ENCODE measurements around the gene CRACR2A. TPM values are rescaled to one million over a fixed set of nuclear protein-coding genes. Genes with fewer than 3 reads are reported as not detected.

Gene CRACR2A
- total RNA-seq, 2 experiments from 2014 or later = 28.2 to 31.1 TPM

DNA sequence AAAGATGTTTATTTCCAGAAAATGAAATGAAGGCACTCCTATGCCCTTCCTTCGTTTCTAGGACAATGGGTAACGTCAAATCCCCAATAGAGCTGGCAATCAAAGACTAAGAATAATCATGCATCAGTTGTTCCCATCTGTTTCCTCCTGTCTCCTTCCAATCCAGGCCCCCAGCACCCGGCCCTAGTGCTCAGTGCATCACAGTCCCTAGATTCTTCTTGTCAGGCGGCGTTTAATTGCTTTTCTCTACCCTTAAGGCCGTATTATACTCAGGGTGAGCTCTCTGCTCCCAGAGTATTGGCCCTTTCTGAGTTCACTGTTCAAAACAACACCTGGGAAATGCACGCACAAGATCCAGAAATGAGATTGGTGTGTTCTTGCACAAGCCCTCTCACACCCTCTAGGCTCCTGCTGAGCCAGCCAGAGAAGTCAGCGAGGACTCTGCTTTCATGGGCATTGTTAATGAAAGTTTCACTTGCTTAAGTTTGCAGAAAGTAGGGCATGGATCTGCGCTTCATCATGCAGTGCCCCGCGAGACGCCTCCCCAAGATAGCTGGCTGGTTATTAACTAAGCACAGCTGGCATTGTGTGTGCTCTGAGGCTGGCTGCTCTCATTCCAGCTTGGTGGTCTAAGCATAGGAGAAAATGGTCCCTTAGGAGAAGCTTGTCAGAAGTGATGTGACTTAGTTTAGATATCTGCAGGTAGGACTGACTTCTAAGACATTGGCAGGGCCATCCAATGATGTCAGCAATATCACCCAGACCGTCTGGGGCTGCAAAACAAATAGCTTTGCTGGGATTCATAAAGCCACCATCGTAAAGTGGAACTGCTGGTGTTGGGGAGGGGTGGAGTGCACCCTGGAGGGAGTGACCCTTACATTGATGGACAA is 28.7 kb downstream of the CRACR2A start:
- ChIA-PET POLR2A (no interaction called here), CTCF (ENCODE audit: unreplicated experiment) (no interaction called here)
- H3K4me2 ChIP-seq (ENCODE audit: low read length) = no peak overlapping the region
- TF ChIP-seq EZH2phosphoT487 (IDR thresholded peaks at IDR 0.05; ENCODE audit: borderline replicate concordance, low read depth, low read length) = no peak
- TF ChIP-seq, protein P1, sequence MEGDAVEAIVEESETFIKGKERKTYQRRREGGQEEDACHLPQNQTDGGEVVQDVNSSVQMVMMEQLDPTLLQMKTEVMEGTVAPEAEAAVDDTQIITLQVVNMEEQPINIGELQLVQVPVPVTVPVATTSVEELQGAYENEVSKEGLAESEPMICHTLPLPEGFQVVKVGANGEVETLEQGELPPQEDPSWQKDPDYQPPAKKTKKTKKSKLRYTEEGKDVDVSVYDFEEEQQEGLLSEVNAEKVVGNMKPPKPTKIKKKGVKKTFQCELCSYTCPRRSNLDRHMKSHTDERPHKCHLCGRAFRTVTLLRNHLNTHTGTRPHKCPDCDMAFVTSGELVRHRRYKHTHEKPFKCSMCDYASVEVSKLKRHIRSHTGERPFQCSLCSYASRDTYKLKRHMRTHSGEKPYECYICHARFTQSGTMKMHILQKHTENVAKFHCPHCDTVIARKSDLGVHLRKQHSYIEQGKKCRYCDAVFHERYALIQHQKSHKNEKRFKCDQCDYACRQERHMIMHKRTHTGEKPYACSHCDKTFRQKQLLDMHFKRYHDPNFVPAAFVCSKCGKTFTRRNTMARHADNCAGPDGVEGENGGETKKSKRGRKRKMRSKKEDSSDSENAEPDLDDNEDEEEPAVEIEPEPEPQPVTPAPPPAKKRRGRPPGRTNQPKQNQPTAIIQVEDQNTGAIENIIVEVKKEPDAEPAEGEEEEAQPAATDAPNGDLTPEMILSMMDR (conservative IDR thresholded peaks at IDR 0.05; ENCODE audit: low read length) = no peak
- no peak overlapping the region for H3K4me3 ChIP-seq (ENCODE audit: low read depth, low read length, poor library complexity, severe bottlenecking)
- no TSS peak for BruUV-seq (replicated peaks)
- no peaks in the 10 kb centered on the region for H3K79me2 ChIP-seq (ENCODE audit: insufficient read depth, low read depth, low read length)
- H3K9me2 ChIP-seq (ENCODE audit: insufficient read depth, low read length) = no peaks in the 10 kb centered on the region
- no peaks in the 10 kb centered on the region for H4K20me1 ChIP-seq (ENCODE audit: insufficient read depth, low read length)
- peaks cover 80% of the 10 kb centered on the region for H3K36me3 ChIP-seq (ENCODE audit: insufficient read depth, low read length)
- no peak overlapping the region for H2AFZ ChIP-seq (ENCODE audit: low read length)
- no peak overlapping the region for H3K27ac ChIP-seq (ENCODE audit: low read depth, low read length, poor library complexity, severe bottlenecking)
- intact Hi-C loops (cut with micrococcal nuclease; ENCODE audit: unreplicated experiment) = no loop called here
- DNase-seq (ENCODE audit: low spot score) = no peak
- H3K4me1 ChIP-seq (ENCODE audit: insufficient read depth, low read length, poor library complexity, severe bottlenecking) = no peaks in the 10 kb centered on the region
- H3K9me3 ChIP-seq (ENCODE audit: low read length) = peaks cover 17% of the 10 kb centered on the region; the same call in 1 of the 2 replicates

DNA sequence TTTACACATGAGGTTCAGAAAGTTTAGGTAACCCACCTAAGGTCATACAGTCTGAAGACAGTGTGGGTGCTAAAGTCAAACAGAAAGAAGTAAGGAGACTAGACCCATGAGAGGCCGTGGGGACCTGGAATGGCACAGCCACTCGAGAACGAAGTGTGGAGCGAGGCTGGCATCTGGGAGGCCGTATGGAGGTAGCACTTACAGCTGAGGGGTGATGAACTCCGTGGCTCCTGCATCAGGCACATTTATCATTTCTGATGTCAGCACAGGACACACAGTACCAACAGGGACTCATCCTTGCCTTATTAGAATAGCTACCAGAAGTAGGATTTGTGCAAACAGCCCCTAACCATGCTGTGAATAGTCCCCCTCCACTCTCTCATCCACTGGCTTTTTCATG is 30.5 kb downstream of the CRACR2A start:
- Histone ChIP-seq H3K79me2 (ENCODE audit: insufficient read depth, low read depth, low read length) (no peaks in the 10 kb centered on the region), H3K9me3 (ENCODE audit: low read length) (peaks cover 17% of the 10 kb centered on the region; the same call in 1 of the 2 replicates), H3K9me2 (ENCODE audit: insufficient read depth, low read length) (no peaks in the 10 kb centered on the region), H3K27ac (ENCODE audit: low read depth, low read length, poor library complexity, severe bottlenecking) (no peak overlapping the region), H2AFZ (ENCODE audit: low read length) (no peak overlapping the region), H4K20me1 (ENCODE audit: insufficient read depth, low read length) (no peaks in the 10 kb centered on the region), H3K4me1 (ENCODE audit: insufficient read depth, low read length, poor library complexity, severe bottlenecking) (no peaks in the 10 kb centered on the region), H3K36me3 (ENCODE audit: insufficient read depth, low read length) (peaks cover 80% of the 10 kb centered on the region), H3K4me2 (ENCODE audit: low read length) (no peak overlapping the region), H3K4me3 (ENCODE audit: low read depth, low read length, poor library complexity, severe bottlenecking) (no peak overlapping the region)
- TF ChIP-seq, protein P1 (conservative IDR thresholded peaks at IDR 0.05; ENCODE audit: low read length) = no peak
- TF ChIP-seq EZH2phosphoT487 (IDR thresholded peaks at IDR 0.05; ENCODE audit: borderline replicate concordance, low read depth, low read length) = no peak
- ChIA-PET CTCF (ENCODE audit: unreplicated experiment) (no interaction called here), POLR2A (no interaction called here)
- BruUV-seq (replicated peaks) = no TSS peak
- intact Hi-C loops (cut with micrococcal nuclease; ENCODE audit: unreplicated experiment) = no loop called here
- no peak for DNase-seq (ENCODE audit: low spot score)

DNA sequence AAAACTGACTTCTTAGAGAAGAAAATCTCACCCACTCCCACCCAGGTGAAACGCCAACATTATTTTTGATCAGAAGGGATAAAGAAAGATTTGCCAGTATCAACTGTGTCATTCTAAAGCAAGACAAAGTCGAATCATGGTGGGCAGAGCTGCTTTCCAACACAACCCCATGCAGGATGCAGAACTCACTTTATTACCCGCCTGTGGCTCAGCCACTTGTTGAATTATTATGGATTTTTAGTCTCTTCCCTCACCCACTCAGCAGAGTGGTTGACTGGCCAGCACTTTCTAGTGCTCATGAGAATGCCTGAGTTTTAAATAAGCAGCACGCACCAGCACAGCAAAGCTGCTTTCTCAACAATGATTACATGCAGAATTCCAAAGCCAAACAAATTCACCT is 32.1 kb downstream of the CRACR2A start:
- H3K4me2 ChIP-seq (ENCODE audit: low read length) = no peak overlapping the region
- no peak overlapping the region for H3K4me3 ChIP-seq (ENCODE audit: low read depth, low read length, poor library complexity, severe bottlenecking)
- H2AFZ ChIP-seq (ENCODE audit: low read length) = no peak overlapping the region
- intact Hi-C loops (cut with micrococcal nuclease; ENCODE audit: unreplicated experiment) = no loop called here
- CTCF ChIA-PET (ENCODE audit: unreplicated experiment) = interaction anchor here (0.7 kb wide), 1 partner anchor 29 kb away, joined by 3 read pairs; no protein-coding TSS in a partner anchor
- no peak overlapping the region for H3K27ac ChIP-seq (ENCODE audit: low read depth, low read length, poor library complexity, severe bottlenecking)
- H4K20me1 ChIP-seq (ENCODE audit: insufficient read depth, low read length) = no peaks in the 10 kb centered on the region
- peaks cover 17% of the 10 kb centered on the region; the same call in 1 of the 2 replicates for H3K9me3 ChIP-seq (ENCODE audit: low read length)
- POLR2A ChIA-PET = no interaction called here
- TF ChIP-seq EZH2phosphoT487 (IDR thresholded peaks at IDR 0.05; ENCODE audit: borderline replicate concordance, low read depth, low read length) = no peak
- TF ChIP-seq, protein P1 (conservative IDR thresholded peaks at IDR 0.05; ENCODE audit: low read length) = no peak
- H3K79me2 ChIP-seq (ENCODE audit: insufficient read depth, low read depth, low read length) = no peaks in the 10 kb centered on the region
- no peaks in the 10 kb centered on the region for H3K9me2 ChIP-seq (ENCODE audit: insufficient read depth, low read length)
- H3K36me3 ChIP-seq (ENCODE audit: insufficient read depth, low read length) = peaks cover 77% of the 10 kb centered on the region
- BruUV-seq (replicated peaks) = no TSS peak
- no peaks in the 10 kb centered on the region for H3K4me1 ChIP-seq (ENCODE audit: insufficient read depth, low read length, poor library complexity, severe bottlenecking)
- DNase-seq (ENCODE audit: low spot score) = no peak
